Measurements from ENCODE around the gene EHD4.

Gene EHD4

DNA sequence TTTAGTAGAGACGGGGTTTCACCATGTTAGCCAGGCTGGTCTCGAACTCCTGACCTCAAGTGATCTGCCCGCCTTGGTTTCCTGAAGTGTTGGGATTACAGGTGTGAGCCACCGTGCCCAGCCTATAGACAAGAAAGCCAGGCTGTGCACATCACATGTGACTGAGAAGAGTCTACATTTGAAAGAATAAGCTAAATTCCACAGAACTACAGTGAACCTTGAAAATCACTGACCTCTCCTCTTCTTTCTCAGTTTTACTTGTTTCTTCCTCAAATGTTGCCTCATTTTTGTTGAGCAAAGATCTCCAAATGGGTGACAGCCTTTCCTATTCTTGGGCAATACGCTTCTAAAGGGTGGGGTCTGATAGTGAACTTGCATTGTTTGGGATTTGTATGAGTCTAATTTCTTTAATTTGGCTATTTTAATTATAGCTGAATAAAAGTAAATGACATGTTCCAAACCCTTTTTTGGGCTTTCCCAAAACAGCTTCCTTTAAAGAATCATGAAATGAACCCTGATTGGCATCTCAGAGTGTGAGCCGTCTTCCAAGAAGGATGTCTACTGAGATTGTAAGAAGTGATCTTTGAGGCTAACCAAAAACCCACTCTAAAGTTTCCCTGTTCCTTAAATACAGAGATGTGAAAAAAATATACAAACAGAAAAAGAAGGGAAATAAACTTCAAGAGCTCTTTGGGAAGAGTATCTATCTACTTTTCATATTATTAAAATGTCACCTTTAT is 56.9 kb downstream of the EHD4 start:
- no peak for DNase-seq

DNA sequence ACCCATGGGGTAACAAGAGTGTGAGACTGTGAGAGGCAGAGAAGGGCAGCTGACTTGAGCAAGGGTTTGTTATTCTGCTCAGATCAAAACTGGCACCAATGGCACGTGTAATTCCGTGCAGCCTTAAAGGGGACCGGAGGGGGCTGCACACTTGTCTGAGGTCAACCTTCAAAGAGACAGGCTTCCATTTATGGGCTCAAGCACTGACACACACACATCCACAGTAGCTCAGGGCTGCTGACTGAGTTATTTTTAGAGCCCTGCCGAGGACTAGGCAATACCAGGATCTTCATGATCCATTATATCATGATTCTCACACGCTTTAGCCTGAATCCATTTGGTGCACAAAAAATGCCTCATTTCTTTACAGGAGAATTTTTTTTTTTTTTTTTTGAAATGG is 57.9 kb downstream of the EHD4 start:
- DNase-seq = no peak

DNA sequence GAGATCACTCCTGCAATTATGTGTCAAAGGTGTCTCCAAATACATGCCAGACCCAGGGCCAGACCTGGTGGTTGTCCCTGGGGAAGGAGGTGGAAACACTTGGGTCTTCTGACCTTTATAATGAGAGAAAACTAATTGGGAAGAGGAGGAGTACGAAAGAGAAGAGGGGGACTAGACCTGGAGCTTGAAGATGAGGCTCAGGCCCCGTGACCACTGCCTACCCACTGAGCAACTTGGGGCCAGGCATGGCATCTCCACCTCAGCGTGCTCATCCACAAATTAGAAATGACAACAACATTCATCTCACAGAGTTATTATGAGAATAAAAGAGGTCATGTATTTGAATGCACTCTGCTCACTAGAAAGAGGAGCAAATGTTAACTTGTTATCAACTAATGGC is 59.1 kb downstream of the EHD4 start:
- no peak for DNase-seq

GRCh38 chr15:41911691-41912345 is 60.5 kb downstream of the EHD4 start:
- no peak for DNase-seq

GRCh38 chr15:41908736-41909461 is 63.5 kb downstream of the EHD4 start:
- no peak for DNase-seq

- no peak for DNase-seq
Observed at GRCh38 chr15:41907141-41907540, 65.2 kb downstream of the EHD4 start.

DNA sequence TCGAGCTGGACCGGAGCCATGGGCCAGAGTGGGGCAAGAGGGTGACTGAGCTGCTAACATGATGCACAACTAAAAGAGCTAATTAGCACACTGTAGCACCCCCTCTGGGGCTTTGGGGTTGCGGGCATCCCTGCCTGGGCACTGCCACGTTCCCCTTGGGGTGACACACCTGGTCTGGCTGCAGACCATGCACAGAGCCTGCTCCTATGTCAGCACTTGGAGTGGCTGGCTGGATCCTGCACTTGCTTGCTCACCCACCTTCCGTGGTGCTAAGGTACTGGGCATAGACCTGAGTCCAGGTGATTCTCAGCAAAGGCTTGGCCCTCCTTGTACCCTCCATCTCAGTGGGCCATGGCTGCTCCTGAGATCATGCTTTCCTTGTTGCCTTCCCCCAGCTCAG is 65.7 kb downstream of the EHD4 start:
- no peak for DNase-seq

GRCh38 chr15:41905036-41905793 is 67.1 kb downstream of the EHD4 start:
- no peak for DNase-seq

GRCh38 chr15:41904541-41905005 is 67.8 kb downstream of the EHD4 start:
- peak; percentile 68 for DNase-seq

DNA sequence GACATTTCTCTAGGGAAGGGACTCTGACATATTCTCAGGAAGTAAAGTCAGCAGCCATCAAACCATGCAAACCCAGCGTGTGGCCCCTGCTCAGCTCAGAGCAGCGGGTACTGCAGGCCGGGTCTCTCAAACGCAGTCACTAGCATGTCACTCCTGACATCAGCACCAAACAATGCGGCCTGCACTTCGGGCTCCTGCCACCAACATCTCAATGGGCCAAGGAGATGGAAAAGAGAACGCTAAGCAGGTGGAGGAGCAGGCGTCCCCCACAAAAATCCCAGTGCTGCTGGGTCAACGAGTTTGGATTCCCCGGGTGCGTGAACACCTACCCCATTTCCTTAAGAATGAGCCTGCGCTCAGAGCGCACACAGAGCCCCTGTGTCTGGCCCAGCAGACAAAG is 68.6 kb downstream of the EHD4 start:
- no peak for DNase-seq

GRCh38 chr15:41901431-41901830 is 70.9 kb downstream of the EHD4 start:
- no peak for DNase-seq

DNA sequence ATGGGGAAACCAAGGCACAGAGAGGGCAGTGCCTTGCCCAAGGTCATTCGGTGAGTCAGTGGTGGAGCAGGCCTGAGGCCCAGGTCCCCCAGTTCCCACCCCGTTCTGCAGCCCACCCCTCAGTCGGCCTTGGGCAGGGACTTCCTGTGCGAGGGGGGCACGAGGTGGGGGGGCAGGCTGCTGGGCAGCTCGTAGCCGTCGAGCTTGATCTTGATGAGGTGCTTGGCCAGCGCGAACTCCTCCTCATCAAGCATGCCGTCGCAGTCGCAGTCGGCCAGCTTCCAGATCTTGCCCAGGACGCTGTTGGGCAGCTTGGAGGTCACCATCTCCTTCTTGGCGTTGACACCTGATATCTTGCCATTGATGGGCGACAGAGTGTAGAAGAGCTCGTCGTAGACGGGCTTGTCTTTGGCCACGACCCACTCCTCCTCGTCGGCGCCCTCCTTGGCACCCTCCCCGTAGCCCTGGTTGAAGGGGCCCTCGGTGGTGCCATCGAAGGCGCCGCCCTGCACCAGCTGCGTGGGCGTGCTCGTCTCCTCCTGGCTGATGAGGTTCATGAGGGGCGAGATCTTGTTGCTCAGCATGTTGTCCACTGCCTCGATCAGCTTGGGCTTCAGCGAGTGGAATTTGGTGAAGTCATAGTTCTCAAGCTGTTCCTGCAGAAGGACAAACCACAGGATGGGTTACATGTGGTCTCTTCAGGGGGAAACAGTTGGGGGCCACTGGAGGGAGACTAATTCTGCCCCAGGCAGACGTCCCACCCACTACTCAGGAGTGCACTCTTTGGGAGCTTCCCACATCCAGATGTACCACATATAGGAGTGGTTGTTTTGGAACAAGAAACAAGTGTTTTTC is 71.6 kb downstream of the EHD4 start:
- no peak for DNase-seq

DNA sequence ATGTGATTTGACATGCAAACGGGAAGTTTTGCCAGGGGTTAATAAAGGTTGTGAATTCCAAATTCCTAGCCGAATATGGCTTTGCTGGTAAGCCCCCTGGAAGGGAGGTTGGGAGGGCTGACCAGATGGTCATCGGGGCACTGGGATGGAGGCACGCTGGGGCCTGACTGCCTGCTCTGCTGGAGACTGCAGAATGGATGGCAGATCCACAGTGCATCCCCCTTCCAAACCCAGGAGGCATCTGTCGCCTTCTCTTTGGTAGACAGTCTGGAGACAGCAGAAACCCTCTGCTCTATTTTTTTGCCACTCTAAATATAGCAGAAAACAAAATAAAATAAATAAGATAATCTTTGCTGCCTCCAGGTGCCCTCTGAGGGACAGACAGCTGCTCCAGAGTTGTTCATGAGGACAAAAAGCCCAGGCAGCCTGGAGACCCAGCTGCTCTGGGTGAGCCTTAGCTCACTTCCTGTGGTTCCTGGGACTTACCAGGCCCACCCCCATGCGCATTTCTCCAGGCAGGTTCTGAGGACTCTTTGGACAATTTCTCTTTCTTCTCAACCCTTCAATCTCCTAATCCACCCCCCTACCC is 72.4 kb downstream of the EHD4 start:
- DNase-seq = no peak

DNA sequence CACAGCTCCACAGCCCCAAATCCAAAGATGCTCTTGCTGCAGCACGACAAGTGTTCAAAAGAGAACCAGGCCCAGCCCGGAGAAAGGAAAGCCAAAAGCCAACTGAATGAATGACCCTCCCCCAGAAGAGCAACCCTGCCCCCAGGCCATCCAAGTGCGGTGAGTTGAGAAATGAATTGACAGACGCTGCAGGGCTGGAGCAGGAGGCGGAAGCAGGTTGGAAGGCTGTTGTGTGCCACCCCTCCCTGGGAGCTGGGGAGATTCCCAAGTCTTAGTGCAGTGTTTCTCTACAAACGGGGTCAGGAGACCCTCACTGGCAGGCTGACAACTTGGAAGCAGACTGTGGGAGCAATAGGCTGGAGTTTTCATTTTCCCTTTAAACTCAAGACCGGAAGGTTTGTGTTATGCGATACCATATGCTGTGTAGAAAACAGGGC is 75.0 kb downstream of the EHD4 start:
- DNase-seq = no peak

DNA sequence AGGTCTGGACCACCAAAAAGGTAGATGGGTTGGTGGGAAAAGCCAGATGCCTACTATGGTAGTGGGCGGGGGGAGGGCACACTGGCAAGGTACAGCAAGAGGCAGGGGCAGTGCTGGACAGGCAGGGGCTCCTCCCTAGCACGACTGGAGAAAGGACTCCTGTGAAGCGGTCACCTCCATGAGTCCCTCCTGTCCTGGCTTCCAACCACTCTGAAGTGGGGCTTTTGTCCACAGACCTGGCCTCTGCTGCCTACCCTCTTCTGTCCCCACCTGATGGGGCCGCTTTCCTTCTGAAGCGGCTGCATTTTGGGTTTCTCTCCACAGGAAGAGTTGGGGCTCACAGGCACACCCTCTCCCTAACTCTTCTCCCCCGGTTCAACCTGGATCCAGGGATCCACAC is 75.8 kb downstream of the EHD4 start:
- no peak for DNase-seq

- DNase-seq = no peak
Observed at GRCh38 chr15:41895957-41896356, 76.4 kb downstream of the EHD4 start.

DNA sequence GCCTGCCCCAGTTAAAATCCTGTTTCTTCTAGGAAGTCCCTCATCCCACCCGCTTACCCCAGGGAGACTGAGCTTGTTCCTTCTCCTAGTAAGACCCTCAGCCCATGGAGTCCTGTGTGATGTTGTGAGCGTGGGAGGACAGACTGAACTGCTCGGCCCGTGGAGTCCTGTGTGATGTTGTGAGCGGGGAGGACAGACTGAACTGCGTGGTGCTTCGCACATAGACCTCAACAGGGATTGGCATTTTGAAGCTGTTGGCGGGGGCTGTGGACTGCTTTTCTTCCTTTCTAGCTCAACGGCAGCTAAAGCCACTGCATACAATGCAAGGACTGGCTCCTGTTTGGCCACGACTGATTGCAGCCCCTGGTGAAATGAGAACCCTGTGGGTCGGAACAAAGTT is 76.9 kb downstream of the EHD4 start:
- no peak for DNase-seq

- peak; percentile 92 for DNase-seq
Observed at GRCh38 chr15:41894791-41895463, 77.4 kb downstream of the EHD4 start.

DNA sequence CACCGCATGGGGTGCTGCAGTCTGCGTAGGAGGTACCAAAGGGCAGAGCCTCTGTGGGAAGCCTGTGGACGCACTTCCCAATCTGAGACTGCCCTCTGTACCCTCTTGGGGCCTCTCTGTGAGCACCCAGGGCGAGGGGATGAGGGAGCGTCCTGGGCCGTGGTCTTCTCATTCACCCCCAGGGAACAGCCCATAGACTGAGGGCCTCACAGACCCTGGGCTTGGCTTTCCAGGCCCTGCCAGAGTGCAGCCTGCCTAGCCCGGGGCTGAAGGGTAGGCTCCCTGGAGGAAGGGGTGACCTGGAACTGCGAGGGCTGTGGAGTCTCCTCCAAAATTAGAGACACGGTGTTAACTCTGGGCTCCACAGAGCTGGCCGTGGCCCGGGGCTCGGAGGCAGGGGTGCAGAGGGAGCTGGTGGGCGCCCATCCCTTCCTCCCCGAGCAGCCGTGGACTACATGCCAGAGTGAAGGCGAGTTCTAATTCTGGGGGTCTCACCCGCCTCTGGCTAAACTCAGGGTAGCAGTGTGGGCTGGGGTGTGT is 78.0 kb downstream of the EHD4 start:
- no peak for DNase-seq

DNA sequence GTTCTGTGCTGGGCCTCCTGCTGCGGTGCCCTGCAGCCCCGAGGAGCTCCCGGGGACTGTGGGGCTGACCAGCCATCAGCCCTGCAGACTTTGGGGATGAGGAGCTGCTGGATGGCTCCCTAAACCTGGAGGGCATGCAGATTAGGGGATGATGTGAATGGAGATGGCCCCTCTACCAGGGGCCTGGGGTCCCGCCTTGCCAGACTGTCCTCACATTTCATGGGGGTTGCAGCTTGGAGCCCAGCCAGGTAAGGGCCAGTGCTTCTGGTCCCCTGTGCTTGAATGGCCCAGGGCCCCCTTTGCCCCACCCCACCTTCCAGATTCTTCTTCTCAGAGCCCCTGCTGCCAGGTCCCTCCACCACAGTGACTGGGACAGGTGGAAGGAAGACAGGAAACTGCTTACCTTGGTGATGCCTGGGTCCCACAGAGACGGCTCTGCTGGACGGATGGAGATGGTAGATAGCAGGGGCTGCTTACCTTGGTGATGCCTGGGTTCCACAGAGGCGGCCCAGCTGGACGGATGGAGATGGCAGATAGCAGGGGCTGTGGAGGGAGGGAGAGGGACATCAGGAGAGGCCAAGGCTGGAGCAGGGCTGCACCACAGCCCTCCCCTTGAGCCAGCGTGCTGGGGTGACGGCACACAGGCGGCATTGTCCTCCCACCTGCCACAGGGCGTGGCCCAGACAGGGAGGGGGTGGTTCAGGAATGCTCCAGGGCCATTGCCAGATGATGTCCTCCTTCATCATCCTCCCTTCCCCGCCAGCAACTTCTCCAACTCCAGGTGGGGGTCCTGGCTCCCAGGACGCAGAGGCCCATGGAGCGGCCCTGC is 78.7 kb downstream of the EHD4 start, which contains the start of gene SPTBN5:
Gene SPTBN5 (minus strand): TSS at position 632 of the 829 bp plus-strand sequence. CDS start 556 bp downstream, at position 76.
- DNase-seq = no peak
